Astrocyte (in vitro differentiated cells and primary cell): ENCODE results near the gene OSMR. TPM values are rescaled to one million over a fixed set of nuclear protein-coding genes. Genes with fewer than 3 reads are reported as not detected.

Experiments used
- DNase-seq: peaks from one replicate; pipeline ENCODE4 v3.0.0-alpha.2; 2010; ENCODE audit warnings: low read depth
- FAIRE-seq: peaks from 2 replicates; lab custom pipeline; 2011; peaks lifted over from hg19 to GRCh38; lab: Jason Lieb, UNC
- H2AFZ ChIP-seq: 2 replicates; pipeline ENCODE4 v1.6.0; 2012; ENCODE audit warnings: low read depth, low read length, inconsistent platforms
- H3K27ac ChIP-seq: 2 replicates; pipeline ENCODE4 v1.5.1; 2011; ENCODE audit warnings: low read depth, low read length, inconsistent platforms
- H3K27me3 ChIP-seq: 2 replicates; pipeline ENCODE4 v1.6.0; 2011; ENCODE audit warnings: low read length, inconsistent platforms; ENCODE audit not compliant: insufficient read depth
- H3K36me3 ChIP-seq: 2 replicates; pipeline ENCODE4 v1.5.1; 2011; ENCODE audit warnings: low read length, inconsistent platforms; ENCODE audit not compliant: insufficient read depth
- H3K4me1 ChIP-seq: 2 replicates; pipeline ENCODE4 v1.5.1; 2011; ENCODE audit warnings: low read length, inconsistent platforms; ENCODE audit not compliant: insufficient read depth
- H3K4me2 ChIP-seq: 2 replicates; pipeline ENCODE4 v1.6.0; 2012; ENCODE audit warnings: low read length, inconsistent platforms
- H3K4me3 ChIP-seq: 2 replicates; pipeline ENCODE4 v1.5.1; 2011; ENCODE audit warnings: low read depth, mild to moderate bottlenecking, low read length, inconsistent platforms; ENCODE audit not compliant: insufficient read depth
- H3K79me2 ChIP-seq: 2 replicates; pipeline ENCODE4 v1.6.0; 2012; ENCODE audit warnings: mild to moderate bottlenecking, low read length, inconsistent platforms; ENCODE audit not compliant: insufficient read depth
- H3K9ac ChIP-seq: 2 replicates; pipeline ENCODE4 v1.6.0; 2012; ENCODE audit warnings: mild to moderate bottlenecking, low read length, inconsistent platforms
- H3K9me3 ChIP-seq: 2 replicates; pipeline ENCODE4 v1.5.1; 2012; ENCODE audit warnings: low read depth, mild to moderate bottlenecking, low read length, inconsistent platforms; ENCODE audit not compliant: insufficient read depth
- H4K20me1 ChIP-seq: 2 replicates; pipeline ENCODE4 v1.6.0; 2012; ENCODE audit warnings: low read length, inconsistent platforms; ENCODE audit not compliant: insufficient read depth
- H3K27ac Mint-ChIP-seq: one replicate; pipeline ENCODE4 v1.8.0; 2021; ENCODE audit warnings: mild to moderate bottlenecking, mixed read lengths; ENCODE audit not compliant: unreplicated experiment
- H3K27me3 Mint-ChIP-seq: one replicate; pipeline ENCODE4 v1.8.0; 2021; ENCODE audit warnings: low read depth, mixed read lengths; ENCODE audit not compliant: unreplicated experiment
- H3K36me3 Mint-ChIP-seq: one replicate; pipeline ENCODE4 v1.8.0; 2021; ENCODE audit warnings: low read depth, mixed read lengths; ENCODE audit not compliant: unreplicated experiment
- H3K4me1 Mint-ChIP-seq: one replicate; pipeline ENCODE4 v1.8.0; 2021; ENCODE audit warnings: low read depth, mixed read lengths; ENCODE audit not compliant: unreplicated experiment
- H3K4me3 Mint-ChIP-seq: one replicate; pipeline ENCODE4 v1.8.0; 2021; ENCODE audit warnings: mild to moderate bottlenecking, moderate library complexity, mixed read lengths; ENCODE audit not compliant: unreplicated experiment
- H3K9me3 Mint-ChIP-seq: one replicate; pipeline ENCODE4 v1.8.0; 2021; ENCODE audit warnings: mild to moderate bottlenecking, mixed read lengths; ENCODE audit not compliant: unreplicated experiment
- EZH2 ChIP-seq: IDR thresholded peaks from 2 replicates; pipeline ENCODE4 v1.6.1; 2012; ENCODE audit warnings: mild to moderate bottlenecking, low read length, inconsistent platforms; ENCODE audit not compliant: insufficient read depth
- total RNA-seq: library from RNA; stranded (reverse); gene quantifications from 2 replicates; pipeline ENCODE4 v1.2.1, GENCODE V29; 2021
- TF ChIP-seq, protein P1 (sequence below): IDR thresholded peaks from 2 replicates; pipeline ENCODE4 v1.5.1; 2011; ENCODE audit warnings: low read depth, mild to moderate bottlenecking, inconsistent platforms, low read length, moderate library complexity; ENCODE audit not compliant: insufficient read depth

The OSMR gene
- total RNA-seq, 1 donor from 2014 or later: 38.6 TPM

DNA sequence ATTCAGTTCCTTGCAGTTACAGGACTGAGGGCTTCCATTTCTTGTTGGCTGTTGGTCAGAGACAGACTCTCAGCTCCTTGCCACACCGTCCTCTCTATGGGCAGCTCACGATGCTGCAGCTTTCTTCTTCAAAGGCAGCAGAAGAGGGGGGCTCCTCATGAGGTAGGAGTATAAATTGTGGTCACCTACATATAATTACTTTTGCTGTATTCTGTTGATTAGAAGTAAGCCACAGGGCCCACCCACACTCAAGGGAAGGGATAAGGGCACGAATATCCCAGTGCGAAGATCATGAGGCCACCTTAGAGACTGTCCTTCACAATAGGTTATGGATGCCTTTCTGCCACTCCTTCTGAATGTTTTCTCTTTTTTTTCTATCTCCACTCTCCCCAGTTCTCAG lies 43.7 kb upstream of the OSMR start:
- Mint-ChIP-seq H3K9me3 (no peaks in the 10 kb centered on the region), H3K4me3 (no peak overlapping the region), H3K36me3 (no peaks in the 10 kb centered on the region), H3K4me1 (peaks cover 8% of the 10 kb centered on the region), H3K27ac (no peak overlapping the region), H3K27me3 (peaks cover 12% of the 10 kb centered on the region)
- TF ChIP-seq, protein P1, sequence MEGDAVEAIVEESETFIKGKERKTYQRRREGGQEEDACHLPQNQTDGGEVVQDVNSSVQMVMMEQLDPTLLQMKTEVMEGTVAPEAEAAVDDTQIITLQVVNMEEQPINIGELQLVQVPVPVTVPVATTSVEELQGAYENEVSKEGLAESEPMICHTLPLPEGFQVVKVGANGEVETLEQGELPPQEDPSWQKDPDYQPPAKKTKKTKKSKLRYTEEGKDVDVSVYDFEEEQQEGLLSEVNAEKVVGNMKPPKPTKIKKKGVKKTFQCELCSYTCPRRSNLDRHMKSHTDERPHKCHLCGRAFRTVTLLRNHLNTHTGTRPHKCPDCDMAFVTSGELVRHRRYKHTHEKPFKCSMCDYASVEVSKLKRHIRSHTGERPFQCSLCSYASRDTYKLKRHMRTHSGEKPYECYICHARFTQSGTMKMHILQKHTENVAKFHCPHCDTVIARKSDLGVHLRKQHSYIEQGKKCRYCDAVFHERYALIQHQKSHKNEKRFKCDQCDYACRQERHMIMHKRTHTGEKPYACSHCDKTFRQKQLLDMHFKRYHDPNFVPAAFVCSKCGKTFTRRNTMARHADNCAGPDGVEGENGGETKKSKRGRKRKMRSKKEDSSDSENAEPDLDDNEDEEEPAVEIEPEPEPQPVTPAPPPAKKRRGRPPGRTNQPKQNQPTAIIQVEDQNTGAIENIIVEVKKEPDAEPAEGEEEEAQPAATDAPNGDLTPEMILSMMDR: no peak
- TF ChIP-seq EZH2: no peak
- no peak overlapping the region for H3K9ac ChIP-seq
- peaks cover 12% of the 10 kb centered on the region for H3K4me1 ChIP-seq
- no peak for DNase-seq
- H4K20me1 ChIP-seq: no peaks in the 10 kb centered on the region
- H3K79me2 ChIP-seq: no peaks in the 10 kb centered on the region
- H3K27ac ChIP-seq: no peak overlapping the region
- no peak overlapping the region for H3K4me3 ChIP-seq
- H3K27me3 ChIP-seq: no peaks in the 10 kb centered on the region
- no peak overlapping the region for H3K4me2 ChIP-seq
- no peaks in the 10 kb centered on the region for H3K9me3 ChIP-seq
- no peak overlapping the region for H2AFZ ChIP-seq
- no peak for FAIRE-seq
- H3K36me3 ChIP-seq: no peaks in the 10 kb centered on the region

DNA sequence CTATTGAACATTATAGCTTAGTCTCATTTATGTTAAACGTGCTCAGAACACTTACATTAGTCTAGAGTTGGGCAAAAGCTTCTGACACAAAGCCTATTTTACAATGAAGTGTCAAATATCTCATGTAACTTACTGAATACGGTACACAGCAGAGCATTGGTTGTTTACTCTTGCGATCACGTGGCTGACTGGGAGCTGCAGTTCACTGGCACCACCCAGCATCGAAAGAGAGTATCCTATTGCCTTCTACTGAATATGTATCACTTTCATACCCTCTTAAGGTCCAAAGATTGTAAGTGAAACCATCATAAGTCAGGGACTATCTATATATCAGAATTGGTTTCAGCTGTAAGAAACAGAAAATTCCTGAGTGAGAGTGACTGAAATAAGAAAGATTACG lies 42.6 kb upstream of the OSMR start:
- H3K4me1 Mint-ChIP-seq: peaks cover 16% of the 10 kb centered on the region
- Histone ChIP-seq H3K27ac (no peak overlapping the region), H3K4me1 (peaks cover 22% of the 10 kb centered on the region), H3K9me3 (no peaks in the 10 kb centered on the region), H3K79me2 (no peaks in the 10 kb centered on the region), H2AFZ (no peak overlapping the region), H4K20me1 (no peaks in the 10 kb centered on the region), H3K27me3 (no peaks in the 10 kb centered on the region), H3K4me2 (no peak overlapping the region), H3K4me3 (no peak overlapping the region), H3K9ac (no peak overlapping the region), H3K36me3 (no peaks in the 10 kb centered on the region)
- FAIRE-seq (no peak), DNase-seq (no peak)
- no peak overlapping the region for H3K27ac Mint-ChIP-seq
- H3K4me3 Mint-ChIP-seq: no peak overlapping the region
- peaks cover 12% of the 10 kb centered on the region for H3K27me3 Mint-ChIP-seq
- H3K36me3 Mint-ChIP-seq: no peaks in the 10 kb centered on the region
- H3K9me3 Mint-ChIP-seq: no peaks in the 10 kb centered on the region
- no peak for TF ChIP-seq EZH2
- TF ChIP-seq, protein P1: no peak

DNA sequence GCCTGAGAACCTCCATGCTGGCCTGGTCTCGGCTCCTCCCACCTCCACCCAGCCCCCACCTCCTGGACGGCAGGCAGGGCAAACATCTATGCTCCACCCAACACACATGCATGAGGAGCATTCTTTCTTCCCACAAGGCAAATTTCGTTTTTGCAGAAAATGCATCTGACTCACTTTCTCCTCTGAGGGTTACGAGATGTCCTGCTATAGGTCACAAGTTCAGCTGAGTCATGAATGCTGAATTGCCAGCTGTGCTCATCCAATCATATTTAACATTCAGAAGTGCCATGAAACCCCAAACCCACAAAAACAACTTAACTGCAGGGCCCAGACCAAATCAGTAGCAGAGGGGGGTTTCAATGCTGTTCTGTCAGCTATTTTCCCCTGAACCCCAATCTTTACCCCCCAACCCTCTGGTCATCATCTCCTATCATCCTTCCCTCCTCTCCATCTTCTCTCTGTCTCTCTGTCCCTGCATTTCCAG lies 39.0 kb upstream of the OSMR start:
- Mint-ChIP-seq H3K27ac (peak overlapping the region; percentile 0), H3K4me1 (peaks cover 25% of the 10 kb centered on the region), H3K4me3 (no peak overlapping the region), H3K9me3 (no peaks in the 10 kb centered on the region), H3K36me3 (no peaks in the 10 kb centered on the region), H3K27me3 (peaks cover 7% of the 10 kb centered on the region)
- peak overlapping the region; percentile 52 for H3K27ac ChIP-seq
- peak overlapping the region; percentile 67 for H3K4me2 ChIP-seq
- H3K4me1 ChIP-seq: peaks cover 35% of the 10 kb centered on the region
- H3K4me3 ChIP-seq: no peak overlapping the region
- no peaks in the 10 kb centered on the region for H3K79me2 ChIP-seq
- H4K20me1 ChIP-seq: no peaks in the 10 kb centered on the region
- H3K27me3 ChIP-seq: no peaks in the 10 kb centered on the region
- no peak overlapping the region for H2AFZ ChIP-seq
- DNase-seq (peak; percentile 97), FAIRE-seq (no peak)
- peak overlapping the region; percentile 36 for H3K9ac ChIP-seq
- no peaks in the 10 kb centered on the region for H3K36me3 ChIP-seq
- no peaks in the 10 kb centered on the region for H3K9me3 ChIP-seq
- TF ChIP-seq, protein P1: no peak
- TF ChIP-seq EZH2: no peak
